HFFc6 (cell line): Measurements from ENCODE around the gene SAMM50. TPM values are rescaled to one million over a fixed set of nuclear protein-coding genes. Genes with fewer than 3 reads are reported as not detected.

Source experiments
- DNase-seq: peaks from one replicate; pipeline ENCODE4 v3.0.0-alpha.2; 2018
- H3K27ac Mint-ChIP-seq: 2 replicates; pipeline ENCODE4 v1.8.0; 2020; ENCODE audit warnings: mild to moderate bottlenecking, mixed read lengths
- H3K27me3 Mint-ChIP-seq: 2 replicates; pipeline ENCODE4 v1.8.0; 2021; ENCODE audit warnings: mild to moderate bottlenecking, moderate library complexity, mixed read lengths; ENCODE audit not compliant: insufficient read depth
- H3K36me3 Mint-ChIP-seq: 2 replicates; pipeline ENCODE4 v1.8.0; 2021; ENCODE audit warnings: low read depth, mixed read lengths
- H3K4me1 Mint-ChIP-seq: 2 replicates; pipeline ENCODE4 v1.8.0; 2020; ENCODE audit warnings: low read depth, mixed read lengths
- H3K4me3 Mint-ChIP-seq: 2 replicates; pipeline ENCODE4 v1.8.0; 2020; ENCODE audit warnings: mild to moderate bottlenecking, moderate library complexity, mixed read lengths
- H3K9me3 Mint-ChIP-seq: 2 replicates; pipeline ENCODE4 v1.8.0; 2020; ENCODE audit warnings: mild to moderate bottlenecking, mixed read lengths
- CTCF ChIP-seq: fragments of 200-600 bp; sonication (generic); IDR thresholded peaks from 2 replicates; pipeline ENCODE4 v1.5.0; 2021; ENCODE audit warnings: antibody characterized with exemption, mild to moderate bottlenecking
- total RNA-seq, 6 experiments: library from RNA; stranded (reverse); fragmentation: NEBNext Ultra II Directional; extraction: Animal tissue kit (Norgen Biotek cat#: 25700); gene quantifications; 2 replicates in 1 of 6; 3 replicates in 5 of 6; pipeline ENCODE4 v1.2.3, GENCODE V29; 2021

Gene SAMM50
- total RNA-seq, 6 experiments from 2014 or later, result 51.6 to 57.2 (median 53.3) TPM

DNA sequence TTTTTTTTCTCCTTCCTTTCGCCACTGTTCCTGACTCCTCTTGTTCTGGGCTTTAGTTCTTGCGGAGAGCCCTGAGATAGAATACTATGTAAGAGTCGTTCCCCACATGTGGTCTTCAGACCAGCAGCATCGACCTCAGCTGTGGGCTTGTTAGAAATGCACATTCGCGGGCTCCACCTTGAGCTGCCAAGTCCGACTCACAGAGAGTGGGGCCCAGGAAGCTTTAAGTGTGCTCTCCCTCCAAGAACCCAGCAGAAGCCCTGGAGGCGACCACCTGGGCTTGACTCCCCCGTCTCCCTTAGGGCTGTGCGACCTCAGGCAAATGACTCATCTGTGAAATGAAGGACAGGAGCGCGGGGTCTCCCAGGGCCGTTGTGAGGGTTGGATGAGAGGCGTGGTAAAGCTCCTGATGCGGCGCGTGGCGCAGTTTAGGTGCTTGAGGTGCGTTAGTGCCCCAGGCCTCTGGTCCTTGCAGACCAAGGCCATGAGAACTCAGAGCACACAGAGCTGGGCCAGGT is 18.8 kb downstream of the SAMM50 start:
- no peak for TF ChIP-seq CTCF
- Mint-ChIP-seq H3K9me3 (no peaks in the 10 kb centered on the region), H3K36me3 (peaks cover 22% of the 10 kb centered on the region), H3K27me3 (peaks cover 2% of the 10 kb centered on the region), H3K4me1 (no peaks in the 10 kb centered on the region), H3K27ac (no peak overlapping the region), H3K4me3 (no peak overlapping the region)
- DNase-seq, result no peak

DNA sequence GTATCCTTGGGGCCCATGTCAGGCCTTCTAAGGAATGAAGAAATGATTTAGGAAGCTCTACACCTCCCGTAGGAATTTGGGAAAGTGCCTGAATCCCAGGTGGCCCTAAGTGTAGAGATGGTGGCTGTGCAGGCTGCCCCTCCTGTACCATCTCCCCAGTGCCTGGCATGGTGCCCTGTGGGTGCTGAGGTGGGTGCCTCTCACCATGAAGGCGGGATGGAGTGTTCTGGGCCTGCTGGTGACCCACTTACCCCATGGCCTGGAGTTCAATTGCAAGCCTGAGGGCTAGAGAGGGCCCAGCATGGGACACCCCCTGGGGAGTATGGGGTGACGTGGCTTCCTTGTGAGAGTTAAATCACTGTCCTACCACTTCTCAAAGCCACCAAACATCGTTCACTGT is 19.8 kb downstream of the SAMM50 start:
- no peak overlapping the region for H3K4me3 Mint-ChIP-seq
- no peak overlapping the region for H3K27ac Mint-ChIP-seq
- no peak for TF ChIP-seq CTCF
- H3K36me3 Mint-ChIP-seq, result peaks cover 31% of the 10 kb centered on the region
- DNase-seq, result no peak
- no peaks in the 10 kb centered on the region for H3K4me1 Mint-ChIP-seq
- H3K9me3 Mint-ChIP-seq, result no peaks in the 10 kb centered on the region
- H3K27me3 Mint-ChIP-seq, result peaks cover 2% of the 10 kb centered on the region

DNA sequence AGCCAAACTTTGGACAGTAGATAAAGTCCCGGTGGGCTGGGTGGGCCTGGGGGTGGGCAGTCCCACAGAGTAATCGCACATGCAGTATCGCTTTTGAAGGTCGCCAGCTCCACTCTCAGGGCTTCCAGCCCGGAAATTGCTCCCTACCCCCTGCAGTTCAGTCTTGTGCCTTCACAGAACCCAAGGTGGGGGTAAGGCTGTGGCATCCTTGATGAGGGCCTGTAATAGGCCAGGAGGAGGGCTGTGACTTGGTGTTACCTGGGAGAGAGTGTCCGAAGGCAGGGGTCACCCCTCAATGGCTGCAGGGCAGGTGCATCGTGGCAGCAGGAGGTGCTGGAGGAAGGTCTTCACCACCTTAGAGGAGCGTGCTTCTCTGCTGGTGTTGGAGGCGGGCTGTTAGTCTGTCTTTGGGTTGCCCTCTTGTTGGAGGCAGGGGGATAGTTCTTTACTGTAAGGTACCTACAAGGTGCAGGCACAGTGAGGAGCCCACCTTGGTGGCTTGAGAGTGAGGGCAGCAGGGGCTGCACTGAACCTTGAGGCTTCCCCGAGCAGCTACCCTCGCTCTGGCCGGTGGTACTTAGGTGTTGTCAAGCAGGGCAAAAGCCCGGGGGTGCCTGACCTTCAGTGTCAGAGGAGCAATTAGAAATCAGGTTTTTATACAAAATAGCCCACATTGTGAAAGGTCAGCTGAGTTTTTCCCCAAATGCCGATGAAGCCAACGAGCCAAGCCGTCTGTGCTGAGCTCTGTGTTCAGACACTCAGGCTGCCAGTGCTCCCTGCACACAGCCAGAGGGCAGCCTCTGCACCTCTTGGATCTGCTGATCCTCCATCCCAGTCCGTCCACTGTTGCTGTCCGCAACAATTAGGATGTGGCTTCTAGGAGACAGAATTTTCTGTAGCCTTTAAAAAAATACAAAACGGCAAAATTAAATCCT is 21.9 kb downstream of the SAMM50 start:
- no peak overlapping the region for H3K27ac Mint-ChIP-seq
- H3K36me3 Mint-ChIP-seq, result peaks cover 40% of the 10 kb centered on the region
- H3K9me3 Mint-ChIP-seq, result no peaks in the 10 kb centered on the region
- H3K4me1 Mint-ChIP-seq, result no peaks in the 10 kb centered on the region
- no peak overlapping the region for H3K4me3 Mint-ChIP-seq
- H3K27me3 Mint-ChIP-seq, result peaks cover 2% of the 10 kb centered on the region
- DNase-seq, result no peak
- no peak for TF ChIP-seq CTCF

DNA sequence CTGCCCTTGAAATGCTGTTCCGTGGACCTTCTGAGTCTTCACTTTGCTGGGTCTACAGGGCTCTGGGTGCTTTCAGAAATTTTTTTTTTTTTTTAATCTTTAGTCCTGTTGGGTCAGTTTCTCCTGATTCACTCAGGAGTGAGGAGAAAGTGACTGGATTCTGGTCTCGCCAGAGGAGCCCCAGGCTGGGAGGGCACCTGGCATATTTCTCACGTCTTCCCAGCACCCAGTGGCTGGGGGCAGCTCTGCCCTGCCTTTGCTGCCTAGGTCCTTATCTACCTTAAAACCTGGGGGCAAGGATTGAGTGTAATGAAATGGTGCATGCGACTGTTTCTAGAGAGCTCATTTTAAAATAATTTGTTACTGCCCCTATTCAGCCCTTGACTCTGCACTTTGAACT is 23.3 kb downstream of the SAMM50 start:
- Mint-ChIP-seq H3K4me1 (no peaks in the 10 kb centered on the region), H3K4me3 (no peak overlapping the region), H3K27ac (no peak overlapping the region), H3K9me3 (no peaks in the 10 kb centered on the region), H3K36me3 (peaks cover 40% of the 10 kb centered on the region), H3K27me3 (peaks cover 2% of the 10 kb centered on the region)
- no peak for DNase-seq
- TF ChIP-seq CTCF, result no peak

GRCh38 chr22:43980579-43980978 is 25.3 kb downstream of the SAMM50 start:
- Mint-ChIP-seq H3K9me3 (no peaks in the 10 kb centered on the region), H3K27me3 (peaks cover 2% of the 10 kb centered on the region), H3K4me1 (no peaks in the 10 kb centered on the region), H3K4me3 (no peak overlapping the region), H3K36me3 (peaks cover 40% of the 10 kb centered on the region), H3K27ac (no peak overlapping the region)
- no peak for DNase-seq
- no peak for TF ChIP-seq CTCF
